IPS-NIHi7 (cell line): ENCODE measurements around the gene KBTBD2.
A peak's percentile ranks its signal among the peaks of the same experiment; 100 is the strongest.
"Not testable (repeated sequence)": the region's sequence is repeated elsewhere in the genome, so short reads cannot be mapped to it uniquely, and the experiment has no call there.

Experiments used
- DNase-seq: peaks from one replicate; pipeline ENCODE4 v3.0.0; 2012; ENCODE audit warnings: mixed read lengths; ENCODE audit errors: extremely low spot score

The KBTBD2 gene

DNA sequence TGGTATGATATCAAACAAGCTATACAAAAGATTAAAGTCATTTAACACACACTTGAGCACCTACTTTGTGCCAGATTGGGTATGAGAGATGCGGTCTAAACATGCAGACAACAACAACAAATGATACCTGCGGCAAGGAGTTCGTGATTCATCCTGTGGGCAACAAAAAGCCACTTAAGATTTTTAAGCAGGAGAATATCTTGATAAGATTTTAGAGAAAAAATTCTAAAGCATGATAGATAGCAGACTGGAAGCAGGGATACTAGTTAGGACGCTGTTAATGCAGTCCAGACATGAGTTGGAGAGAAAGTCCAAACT is 1.6 kb upstream of the KBTBD2 start:
- no peak for DNase-seq

- DNase-seq = peak; percentile 43
These were observed 1.1 kb upstream of the KBTBD2 start for GRCh38 chr7:32892521-32893206.

GRCh38 chr7:32891800-32892520 is 400 bp upstream of the KBTBD2 start:
- peak; percentile 85 for DNase-seq

DNA sequence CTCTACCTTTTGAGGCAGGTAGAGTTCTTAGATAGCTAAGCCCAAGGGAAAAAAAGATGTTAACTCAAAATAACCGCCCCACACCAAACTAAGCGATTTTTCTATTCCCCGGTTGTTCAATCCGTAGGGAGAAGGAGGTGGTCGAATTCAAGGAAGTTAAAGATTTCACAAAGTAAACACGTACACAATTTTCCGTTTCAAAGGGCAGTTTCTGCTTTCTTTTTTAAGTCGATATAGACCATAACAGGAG is 842 bp downstream of the KBTBD2 start:
- DNase-seq = no peak

GRCh38 chr7:32890010-32890792 is 1.4 kb downstream of the KBTBD2 start:
- DNase-seq = no peak

- no peak for DNase-seq
These were observed 3.1 kb downstream of the KBTBD2 start for GRCh38 chr7:32888505-32888904.

DNA sequence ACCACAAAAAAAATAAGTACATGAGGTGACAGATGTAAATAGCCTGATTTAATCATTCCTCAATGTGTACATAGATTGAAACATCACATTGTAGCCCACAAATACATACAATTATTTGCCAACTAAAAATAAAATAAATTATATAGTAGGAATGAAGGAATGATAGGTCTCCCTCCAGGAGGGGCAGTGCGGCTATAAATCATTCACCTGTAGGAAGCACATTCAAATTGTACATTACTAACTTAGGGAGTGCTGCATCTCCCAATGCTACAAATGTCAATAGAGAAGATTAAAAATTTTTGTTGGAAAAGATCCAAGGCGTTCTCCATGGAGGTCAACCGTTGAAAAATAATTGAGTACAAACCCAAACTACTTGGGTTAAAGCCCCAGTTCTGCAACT is 4.2 kb downstream of the KBTBD2 start:
- DNase-seq = no peak

DNA sequence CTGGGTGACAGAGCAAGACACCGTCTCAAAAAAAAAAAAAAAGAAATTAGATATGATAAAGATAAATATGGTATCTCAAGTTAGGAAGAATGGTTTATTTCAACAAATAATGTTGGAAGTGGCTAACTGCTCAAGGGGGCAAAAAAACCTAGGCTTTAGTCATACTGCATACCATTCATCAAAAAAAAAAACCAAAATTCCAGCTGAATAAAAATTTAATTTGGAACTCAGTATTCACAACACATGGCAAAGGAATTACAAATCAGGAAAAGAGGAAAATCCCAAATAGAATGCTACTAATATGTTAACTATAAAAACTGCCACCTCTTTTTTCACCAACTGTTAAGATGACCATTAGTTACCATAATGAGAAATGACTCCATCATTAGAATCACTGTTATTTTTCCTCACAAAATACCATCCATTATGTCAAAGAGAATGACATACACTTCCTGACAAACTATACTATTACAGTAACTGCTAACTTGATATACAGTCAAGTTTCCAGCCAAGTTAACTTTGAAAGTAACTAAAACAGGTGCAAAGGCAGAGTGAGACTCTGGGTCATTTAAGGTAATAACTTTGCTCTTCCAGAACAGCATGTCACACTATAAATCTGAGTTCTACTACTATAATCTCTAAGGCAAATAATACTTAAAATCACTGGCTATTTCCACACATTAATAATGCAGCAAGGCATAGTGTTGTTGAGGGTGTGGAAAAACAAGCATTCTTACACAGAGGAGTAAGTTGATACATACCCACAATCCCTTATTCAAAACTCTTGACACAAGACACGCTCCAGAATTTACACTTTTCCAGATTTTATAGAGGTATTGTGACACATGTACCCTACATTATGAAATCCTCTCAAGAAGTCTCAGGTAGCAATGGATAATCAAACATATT is 10.2 kb downstream of the KBTBD2 start:
- no peak for DNase-seq

DNA sequence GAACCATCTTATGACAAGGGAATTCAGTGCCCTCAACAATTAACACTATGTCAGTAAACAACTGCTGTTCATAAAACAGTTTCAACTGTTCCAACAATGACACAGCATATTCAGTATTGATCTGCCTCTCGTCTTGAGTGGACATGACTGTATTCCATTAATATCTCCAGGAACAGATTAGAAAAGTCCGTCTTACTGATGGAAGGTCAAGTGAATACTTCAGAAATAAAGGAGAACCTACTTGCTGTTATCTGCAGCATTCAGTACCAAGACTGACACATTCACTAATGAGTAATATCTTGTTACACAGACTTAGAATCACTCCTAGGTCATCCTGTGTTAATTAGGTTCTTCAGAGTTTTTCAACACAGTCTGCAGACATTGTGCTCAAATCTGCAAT is 12.1 kb downstream of the KBTBD2 start:
- no peak for DNase-seq

- DNase-seq = not testable (repeated sequence)
These were observed 13.5 kb downstream of the KBTBD2 start for GRCh38 chr7:32878023-32878422.

- DNase-seq = no peak
These were observed 19.1 kb downstream of the KBTBD2 start for GRCh38 chr7:32872421-32872820.

GRCh38 chr7:32871624-32872371 is 19.8 kb downstream of the KBTBD2 start:
- DNase-seq = no peak

GRCh38 chr7:32870298-32870697 is 21.3 kb downstream of the KBTBD2 start:
- DNase-seq = no peak

- DNase-seq = no peak
These were observed 21.8 kb downstream of the KBTBD2 start for GRCh38 chr7:32869716-32870115.

- no peak for DNase-seq
These were observed 23.4 kb downstream of the KBTBD2 start for GRCh38 chr7:32868116-32868515.

DNA sequence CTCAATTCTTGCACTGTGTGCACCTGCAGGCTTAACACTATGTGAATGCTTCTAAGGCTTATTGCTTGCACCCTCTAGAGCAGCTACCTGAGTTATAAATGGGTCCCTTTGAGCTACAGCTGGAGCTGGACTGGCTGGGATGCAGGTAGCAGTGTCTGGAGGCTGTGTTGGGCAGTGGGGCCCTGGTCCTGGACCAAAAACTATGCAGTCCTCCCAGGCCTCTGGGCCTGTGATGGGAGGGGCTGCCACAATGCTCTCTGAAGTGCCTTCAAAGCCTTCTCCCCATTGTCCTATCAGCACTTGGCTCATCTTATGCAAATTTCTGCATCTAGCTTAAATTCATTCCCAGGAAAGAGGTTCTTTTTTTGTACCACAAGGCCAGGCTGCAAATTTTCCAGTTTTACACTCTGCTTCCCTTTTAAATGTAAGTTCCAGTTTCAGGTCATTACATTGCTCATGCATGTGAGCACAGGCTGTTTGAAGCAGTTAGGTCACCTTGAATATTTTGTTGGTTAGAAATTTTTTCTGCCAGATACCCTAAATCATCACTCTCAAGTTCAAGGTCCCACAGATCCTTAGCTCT is 26.0 kb downstream of the KBTBD2 start:
- no peak for DNase-seq

- not testable (repeated sequence) for DNase-seq
These were observed 27.7 kb downstream of the KBTBD2 start for GRCh38 chr7:32863872-32864271.

GRCh38 chr7:32860090-32860489 is 31.5 kb downstream of the KBTBD2 start:
- no peak for DNase-seq

DNA sequence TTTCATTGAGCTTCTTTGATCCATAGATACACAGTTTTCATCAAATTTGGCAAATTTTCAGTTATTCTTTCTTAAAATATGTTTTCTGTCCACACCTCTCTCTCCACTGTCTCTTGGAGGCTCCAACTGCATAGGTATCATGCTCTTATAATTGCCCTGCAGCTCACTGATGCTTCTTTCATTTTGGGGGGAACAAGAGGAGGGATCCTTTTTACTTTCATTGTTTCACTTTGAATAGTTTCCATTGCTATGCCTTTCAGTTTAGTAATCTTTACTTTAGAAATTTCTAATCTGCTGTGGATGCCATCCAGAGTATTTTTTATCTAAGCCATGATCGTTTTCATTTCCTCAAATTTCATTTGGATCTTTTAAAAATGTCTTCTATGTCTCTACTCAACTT is 32.9 kb downstream of the KBTBD2 start:
- no peak for DNase-seq

- DNase-seq = not testable (repeated sequence)
These were observed 34.5 kb downstream of the KBTBD2 start for GRCh38 chr7:32857063-32857462.
